NCI-H526 treated with DMSO at 0.1 percent for 48 hours (cell line): Measurements from ENCODE around the gene ZNF12.
A peak's percentile ranks its signal among the peaks of the same experiment; 100 is the strongest.
"Not testable (repeated sequence)": the region's sequence is repeated elsewhere in the genome, so short reads cannot be mapped to it uniquely, and the experiment has no call there.

Experiments used
- DNase-seq: peaks from one replicate; lab custom pipeline; 2025; lab: John Stamatoyannopoulos, UW

Gene ZNF12

DNA sequence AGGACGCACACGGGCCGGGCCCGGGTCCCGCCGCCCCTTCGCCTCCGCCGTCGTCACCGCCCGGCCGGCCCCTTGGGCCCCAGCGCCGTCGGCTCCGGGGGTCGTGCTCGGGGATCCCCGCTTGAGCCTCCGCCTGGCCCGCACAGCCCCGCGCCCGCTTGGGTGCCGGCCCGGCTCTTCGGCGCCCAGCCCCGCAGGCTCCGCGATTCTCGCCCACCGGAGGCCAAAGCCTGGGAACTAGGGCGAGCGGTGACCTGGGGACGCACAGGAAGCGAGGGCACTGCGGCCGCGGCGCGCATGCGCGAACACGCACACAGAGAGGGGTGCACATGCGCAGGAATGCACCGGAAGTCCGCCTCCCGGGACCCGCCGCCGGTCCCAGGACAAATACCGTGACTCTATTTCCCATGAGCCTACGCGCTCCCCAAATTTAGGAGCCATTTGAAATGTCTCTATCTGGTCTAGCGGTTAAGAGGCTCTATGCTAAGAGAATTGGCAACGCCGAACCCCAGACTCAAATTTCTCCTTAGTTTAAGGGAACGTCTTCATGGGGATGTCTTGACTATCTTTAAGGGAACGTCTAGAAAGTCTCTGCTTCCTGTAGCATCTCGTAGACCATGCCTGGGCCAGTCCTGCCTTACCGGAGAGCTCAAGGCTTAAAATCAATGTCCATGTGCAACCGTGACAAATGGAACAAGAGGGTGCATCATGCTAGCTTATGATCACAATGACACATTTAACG is at the start of gene ZNF12:
ZNF12 (minus strand) TSS at position 282 of the 742 bp plus-strand sequence. CDS start 1,774 bp downstream, outside the sequence.
- DNase-seq, result peak; percentile 79

GRCh38 chr7:6753964-6754363 is 47.2 kb upstream of the ZNF12 start, which contains the start of gene RSPH10B2:
Gene RSPH10B2, plus strand, starts transcription at chr7:6754103. Its CDS starts 3,575 bp downstream, at chr7:6757678.
- not testable (repeated sequence) for DNase-seq

DNA sequence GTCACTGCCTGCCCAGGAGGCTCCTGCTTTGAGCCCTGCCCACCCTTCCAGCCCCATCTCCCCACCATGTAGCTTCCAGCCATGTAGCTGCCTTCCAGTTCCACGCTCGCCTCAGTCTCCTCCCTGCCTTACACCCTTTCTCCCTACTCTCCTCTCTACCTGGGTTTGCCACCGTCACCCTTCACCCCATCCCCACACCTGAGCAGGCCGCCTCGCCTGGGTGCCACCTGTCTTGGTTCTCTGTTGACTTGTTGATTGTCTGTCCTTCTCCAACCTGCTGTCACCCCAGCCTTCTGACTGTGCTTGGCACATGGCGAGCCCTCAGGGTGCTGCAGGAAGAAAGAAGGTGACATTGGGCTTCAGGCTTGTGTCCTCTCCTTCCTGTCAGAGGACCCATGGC is 43.4 kb upstream of the ZNF12 start:
- DNase-seq, result not testable (repeated sequence)

DNA sequence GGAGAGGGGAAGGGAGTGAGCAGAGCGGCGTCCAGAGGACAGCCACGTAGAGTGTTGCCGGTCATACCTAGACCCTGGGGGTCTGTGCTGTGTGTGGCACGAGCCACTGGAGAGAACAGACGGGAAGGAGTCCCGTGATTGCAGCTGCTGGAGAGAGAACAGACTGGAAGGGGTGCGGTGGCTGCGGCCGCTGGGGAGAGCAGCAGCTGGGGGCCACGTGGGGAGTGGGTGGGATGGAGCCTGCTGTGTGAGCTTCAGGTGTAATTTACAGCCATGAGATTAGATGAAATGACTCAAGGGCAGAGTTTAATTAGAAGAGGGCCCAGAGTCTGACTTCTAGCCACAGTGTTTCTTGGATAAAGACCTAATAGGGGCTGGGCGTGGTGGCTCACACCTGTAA is 42.6 kb upstream of the ZNF12 start:
- DNase-seq, result not testable (repeated sequence)

DNA sequence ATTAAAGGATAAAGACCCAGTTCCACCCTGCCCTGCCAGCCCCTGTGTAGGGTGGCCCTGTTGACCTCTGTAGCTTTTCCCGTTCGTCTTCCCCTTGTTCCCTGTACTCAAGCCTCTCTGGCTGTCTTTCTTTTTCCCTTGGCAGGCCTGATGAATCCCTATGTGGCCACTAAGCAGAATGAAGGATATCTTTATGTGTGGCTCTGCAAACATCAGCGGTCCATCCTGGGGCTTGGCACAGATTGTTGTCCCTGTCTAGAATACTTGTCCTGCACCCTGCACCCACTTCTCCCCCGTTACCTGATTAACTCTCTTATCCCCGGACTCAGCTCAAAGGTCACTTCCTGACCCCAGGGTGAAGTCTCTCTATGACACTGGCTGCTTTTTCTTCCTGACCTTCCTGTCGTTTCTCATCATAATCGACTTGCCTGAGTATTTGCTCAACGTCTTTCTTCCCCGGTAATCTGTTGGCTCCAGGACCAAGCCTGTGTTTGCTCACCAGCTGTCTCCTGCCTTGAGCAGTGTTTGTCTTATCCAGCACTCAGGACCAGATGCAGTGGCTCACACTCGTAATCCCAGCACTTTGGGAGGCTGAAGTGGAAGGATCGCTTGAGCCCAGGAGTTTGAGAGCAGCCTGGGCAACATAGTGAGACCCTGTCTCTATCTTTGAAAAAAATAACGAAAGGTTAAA is 37.8 kb upstream of the ZNF12 start:
- DNase-seq, result not testable (repeated sequence)

DNA sequence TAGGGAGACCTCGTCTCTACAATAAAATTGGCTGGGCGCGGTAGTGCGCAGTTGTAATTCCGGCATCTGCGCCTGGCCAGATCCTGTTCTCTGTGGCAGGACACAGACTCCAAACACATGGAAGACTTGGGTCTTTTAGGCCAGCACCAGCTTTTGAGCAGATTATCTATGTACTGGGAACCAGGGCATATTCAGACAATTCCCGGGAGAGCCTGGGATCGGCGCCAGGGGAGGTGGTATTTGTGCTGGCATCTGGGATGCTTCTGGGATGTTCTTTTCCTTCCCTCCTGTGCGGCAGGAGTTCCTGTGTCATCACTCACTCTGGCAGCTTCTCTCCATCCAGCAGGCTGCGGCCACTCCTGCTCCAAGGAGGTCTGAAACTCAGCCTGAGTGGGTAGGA is 31.7 kb upstream of the ZNF12 start:
- not testable (repeated sequence) for DNase-seq

- DNase-seq, result no peak
Measured at GRCh38 chr7:6730343-6730633, 23.5 kb upstream of the ZNF12 start.

DNA sequence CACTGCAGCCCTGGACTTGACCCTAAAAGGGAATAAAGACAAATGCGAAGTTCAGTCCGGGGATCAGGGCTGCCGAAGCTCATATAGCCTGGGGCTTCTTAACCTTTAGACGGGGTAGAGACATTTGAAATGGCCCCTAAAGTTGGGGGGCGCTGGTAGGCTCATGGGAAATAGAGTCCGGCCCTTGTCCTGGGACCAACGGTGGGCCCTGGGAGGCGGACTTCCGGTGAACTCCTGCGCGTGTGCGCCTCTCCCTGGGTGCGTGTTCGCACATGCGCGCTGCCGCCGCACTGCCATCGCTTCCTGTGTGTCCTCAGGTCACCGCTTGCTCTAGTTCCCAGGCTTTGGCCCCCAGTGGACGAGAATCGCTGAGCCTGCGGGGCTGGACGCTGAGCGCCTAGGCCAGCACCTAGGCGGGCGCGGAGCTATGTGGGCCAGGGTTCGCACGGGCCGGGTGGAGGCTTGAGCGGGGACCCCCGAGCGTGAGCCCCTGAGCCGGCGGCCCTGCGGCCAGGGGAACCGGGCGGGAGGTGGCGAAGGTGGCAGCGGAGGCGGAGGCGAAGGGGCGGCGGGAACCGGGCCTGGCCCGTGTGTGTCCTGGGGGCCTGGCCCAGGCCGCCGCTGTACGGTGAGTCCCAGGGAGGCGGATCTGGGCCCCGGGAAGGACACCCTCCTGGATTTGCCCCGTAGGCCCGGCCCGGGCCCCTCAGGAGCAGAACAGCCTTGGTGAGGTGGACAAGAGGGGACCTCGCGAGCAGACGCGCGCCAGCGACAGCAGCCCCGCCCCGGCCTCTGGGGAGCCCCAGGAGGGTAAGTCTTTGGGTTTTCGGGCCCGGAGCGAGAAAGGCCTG is 23.0 kb upstream of the ZNF12 start:
- peak; percentile 75 for DNase-seq

DNA sequence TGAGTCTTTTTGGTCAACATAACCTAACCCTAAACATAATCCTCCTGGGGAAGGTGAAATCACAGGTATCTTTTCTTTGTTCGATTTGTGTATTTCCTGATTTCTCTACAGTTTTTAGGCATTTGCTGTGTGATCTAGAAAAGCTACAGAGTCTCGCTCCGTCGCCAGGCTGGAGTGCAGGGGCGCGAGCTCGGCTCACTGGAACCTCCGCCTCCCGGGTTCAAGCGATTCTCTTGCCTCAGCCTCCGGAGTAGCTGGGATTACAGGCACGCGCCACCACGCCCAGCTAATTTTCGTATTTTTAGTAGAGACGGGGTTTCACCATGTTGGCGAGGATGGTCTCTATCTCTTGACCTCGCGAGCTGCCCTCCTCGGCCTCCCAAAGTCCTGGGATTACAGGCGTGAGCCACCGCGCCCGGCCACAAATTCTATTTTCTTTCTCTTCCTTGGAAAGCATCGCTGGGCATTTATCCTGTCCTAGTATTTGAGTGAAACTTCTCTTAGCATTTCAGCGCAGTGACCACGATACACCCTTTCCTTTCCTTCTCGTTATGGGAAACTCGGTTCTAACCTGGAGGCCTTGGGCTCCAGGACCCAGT is 22.2 kb upstream of the ZNF12 start:
- DNase-seq, result not testable (repeated sequence)

GRCh38 chr7:6727663-6728062 is 20.9 kb upstream of the ZNF12 start:
- DNase-seq, result no peak

- not testable (repeated sequence) for DNase-seq
Measured at GRCh38 chr7:6726341-6726740, 19.6 kb upstream of the ZNF12 start.

DNA sequence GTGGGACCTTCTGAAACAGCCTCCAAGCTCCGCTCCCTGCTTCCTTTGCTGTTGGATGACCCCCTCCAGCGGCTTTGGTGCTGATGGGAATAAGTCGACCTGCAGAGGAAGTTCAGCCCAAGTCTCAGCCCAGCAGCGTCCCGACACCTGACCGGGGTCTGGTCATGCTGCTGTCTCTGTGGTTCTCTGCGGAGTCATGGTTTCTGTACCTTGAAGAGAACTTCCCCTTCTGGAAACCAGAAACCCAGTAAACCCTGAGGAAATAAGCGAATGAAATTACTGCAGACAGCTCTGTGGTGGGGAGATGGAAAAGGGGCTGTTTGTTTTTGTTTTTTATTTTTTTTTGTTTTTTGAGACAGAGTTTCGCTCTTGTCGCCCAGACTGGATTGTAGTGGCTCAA is 18.3 kb upstream of the ZNF12 start:
- DNase-seq, result no peak

DNA sequence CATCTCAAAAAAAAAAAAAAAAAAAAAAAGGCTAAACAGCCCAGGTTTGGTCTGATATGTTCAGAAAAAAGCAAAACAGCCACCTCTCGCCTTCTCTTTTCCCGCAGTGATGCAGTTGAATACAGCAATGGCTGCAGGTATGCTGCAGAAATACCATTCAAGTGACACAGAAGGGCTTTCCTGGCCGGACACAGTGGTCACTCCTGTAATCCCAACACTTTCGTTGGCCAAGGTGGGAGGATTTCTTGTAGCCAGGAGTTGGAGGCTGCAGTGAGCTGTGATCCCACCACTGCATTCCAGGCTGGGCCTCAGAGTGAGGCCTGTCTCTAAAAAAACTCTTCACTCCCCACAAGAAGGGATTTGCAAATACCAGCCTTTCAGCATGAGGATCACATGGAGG is 17.6 kb upstream of the ZNF12 start:
- not testable (repeated sequence) for DNase-seq

GRCh38 chr7:6718124-6718523 is 11.4 kb upstream of the ZNF12 start:
- DNase-seq, result no peak

- not testable (repeated sequence) for DNase-seq
Measured at GRCh38 chr7:6715898-6716297, 9.2 kb upstream of the ZNF12 start.

- no peak for DNase-seq
Measured at GRCh38 chr7:6714360-6714759, 7.6 kb upstream of the ZNF12 start.

DNA sequence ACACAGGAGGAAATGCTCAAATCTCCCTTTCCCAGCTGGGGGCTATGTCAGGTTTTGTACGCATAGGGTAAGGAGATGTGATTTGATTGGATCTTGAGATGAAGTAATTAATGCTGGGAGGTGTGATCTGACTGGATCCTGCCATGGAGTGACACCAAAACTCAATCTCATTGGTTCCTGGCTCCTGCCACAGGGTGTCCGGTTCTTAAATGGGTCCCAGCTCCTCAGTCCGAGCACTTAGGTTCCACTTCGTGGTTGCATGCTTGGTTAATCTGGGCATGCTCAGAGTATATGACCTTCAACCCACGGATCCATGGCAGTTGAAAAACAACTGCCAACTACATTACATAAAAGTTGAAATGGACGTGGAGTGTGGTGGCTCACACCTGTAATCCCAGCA is 3.1 kb upstream of the ZNF12 start:
- no peak for DNase-seq

GRCh38 chr7:6708304-6708703 is 1.6 kb upstream of the ZNF12 start:
- DNase-seq, result no peak

DNA sequence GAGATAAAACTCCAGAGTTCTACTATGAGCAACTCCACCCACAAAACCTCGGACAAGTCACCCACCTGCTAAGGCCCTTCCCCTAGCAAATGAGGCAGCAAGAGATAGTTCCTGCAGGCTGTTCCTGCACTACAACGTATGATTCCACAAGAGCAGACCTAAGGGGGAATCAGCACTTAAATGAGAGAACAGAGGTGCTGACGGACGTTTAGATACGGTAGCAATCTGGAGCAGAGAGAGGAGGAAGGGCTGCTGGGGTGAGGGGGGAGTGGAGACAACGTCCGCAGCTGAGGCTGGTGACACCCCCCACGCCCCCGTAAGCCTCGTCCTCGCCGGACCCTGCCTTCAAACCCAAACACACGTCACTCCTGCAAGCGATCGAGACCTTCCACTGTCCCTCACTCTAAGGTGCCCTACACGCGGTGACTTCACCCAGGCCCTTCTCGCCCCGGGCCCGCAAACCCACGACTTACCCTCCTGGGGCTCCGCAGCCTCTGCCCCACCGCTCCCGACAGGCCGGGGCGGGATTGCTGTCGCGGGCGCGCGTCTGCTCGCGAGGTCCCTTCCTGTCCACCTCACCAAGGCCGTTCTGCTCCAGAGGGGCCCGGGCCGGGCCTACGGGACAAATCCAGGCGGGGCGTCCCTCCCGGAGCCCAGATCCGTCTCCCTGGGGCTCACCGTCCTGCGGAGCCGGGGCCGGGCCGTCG is 635 bp downstream of the ZNF12 start:
- DNase-seq, result no peak

- no peak for DNase-seq
Measured at GRCh38 chr7:6701860-6702259, 4.9 kb downstream of the ZNF12 start.

DNA sequence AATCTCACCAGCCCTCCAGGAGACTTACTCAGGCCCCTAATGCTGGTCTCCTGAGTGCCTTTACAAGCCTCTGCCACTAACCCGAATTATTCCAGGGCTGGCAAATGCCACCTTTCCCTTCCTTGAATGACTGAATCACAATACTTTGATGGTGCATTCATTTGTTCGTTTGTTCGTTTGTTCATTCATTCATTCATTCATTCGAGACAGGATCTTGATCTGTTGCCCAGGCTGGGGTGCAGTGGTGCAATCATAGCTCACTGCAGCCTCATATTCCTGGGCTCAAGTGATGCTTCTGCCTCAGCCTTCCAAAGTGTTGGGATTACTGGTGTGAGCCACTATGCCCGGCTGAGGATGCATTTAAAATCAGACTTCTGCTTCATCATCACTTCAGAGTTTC is 6.0 kb downstream of the ZNF12 start:
- DNase-seq, result no peak
